Esophagus mucosa (tissue), 1 donor: ENCODE results near the gene STK36. TPM values are rescaled to one million over a fixed set of nuclear protein-coding genes. Genes with fewer than 3 reads are reported as not detected.

Experiments
- ATAC-seq: fragments of 200-7000 bp; cut with Tn5 transposase; one replicate; pipeline ENCODE4 v1.9.1; 2020
- total RNA-seq: library from RNA; stranded (reverse); gene quantifications from one replicate; pipeline ENCODE4 v1.2.4, GENCODE V29; 2023
- donor health status: DM: yes; HTN: yes; CAD: no.

Gene STK36
- total RNA-seq, 1 donor from 2014 or later: 12.0 TPM

DNA sequence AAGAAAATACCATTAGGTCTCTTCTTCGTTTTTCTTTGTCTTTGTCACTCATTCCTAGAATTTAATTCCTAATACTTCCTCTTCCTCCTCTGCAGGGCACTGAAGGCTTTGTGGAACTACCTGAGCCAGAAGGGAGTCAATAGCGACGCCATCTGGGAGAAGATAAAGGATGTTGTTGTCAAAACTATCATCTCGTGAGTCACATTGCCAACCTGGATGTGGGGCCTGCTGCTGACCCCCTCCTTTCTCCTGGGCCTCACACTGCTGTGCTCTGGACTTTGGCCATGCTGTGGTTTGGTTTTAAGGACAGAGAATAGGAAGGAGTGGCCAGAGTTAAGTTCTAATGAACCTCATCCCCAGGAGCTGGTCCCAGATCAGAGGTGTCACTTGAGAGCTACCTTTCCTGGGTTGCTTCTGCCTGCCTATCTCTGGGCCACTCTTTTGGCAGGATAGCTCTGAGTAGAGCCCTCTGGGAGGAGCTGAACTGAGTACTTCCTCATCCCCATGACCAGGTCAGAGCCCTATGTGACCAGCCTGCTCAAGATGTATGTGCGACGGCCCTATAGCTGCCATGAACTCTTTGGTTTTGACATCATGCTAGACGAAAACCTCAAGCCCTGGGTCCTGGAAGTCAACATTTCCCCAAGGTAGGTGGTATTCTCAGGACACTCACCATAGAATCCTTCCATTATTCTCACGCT lies 77.0 kb downstream of the STK36 start:
- no peak for ATAC-seq

Other genes with a start within 250 kb of the STK36 start
- 11.8 TPM for gene USP37, start 103.7 kb upstream of the STK36 start, total RNA-seq
- 34.6 TPM for gene CNOT9, start 103.2 kb upstream of the STK36 start, total RNA-seq
- 5.7 TPM for gene PLCD4, start 64.2 kb upstream of the STK36 start, total RNA-seq
- gene ZNF142, start 12.5 kb upstream of the STK36 start, total RNA-seq: 13.8 TPM
- 43.9 TPM for gene BCS1L, start 12.4 kb upstream of the STK36 start, total RNA-seq
- gene RNF25, start 84 bp upstream of the STK36 start, total RNA-seq: 15.3 TPM
- 14.0 TPM for gene TTLL4, start 38.7 kb downstream of the STK36 start, total RNA-seq
- 4.9 TPM for gene CYP27A1, start 110.1 kb downstream of the STK36 start, total RNA-seq
- not detected for gene PRKAG3, start 159.7 kb downstream of the STK36 start, total RNA-seq
- not detected for gene WNT6, start 187.7 kb downstream of the STK36 start, total RNA-seq
- gene WNT10A, start 208.8 kb downstream of the STK36 start, total RNA-seq: 3.4 TPM